Thyroid gland (tissue), 4 donors: ENCODE results near the gene PTPRN2.

Source experiments
- CTCF ChIP-seq, 6 experiments: fragments of 200-600 bp in 3 of 6; fragments of 450-650 bp in 3 of 6; sonication (generic) in 3 of 6; IDR thresholded peaks; one replicate each; pipeline ENCODE4 v1.5.1; 2016 to 2019; ENCODE audit warnings: antibody characterized with exemption in 6 of 6, mild to moderate bottlenecking in 2 of 6, inconsistent platforms in 1 of 6, moderate library complexity in 1 of 6
- POLR2A ChIP-seq, 2 donors: fragments of 450-650 bp; IDR thresholded peaks; one replicate each; pipeline ENCODE4 v1.6.1; 2017; ENCODE audit warnings: antibody characterized with exemption in 2 of 2, mild to moderate bottlenecking in 2 of 2, moderate library complexity in 1 of 2

- TF ChIP-seq CTCF (IDR thresholded peaks at IDR 0.05), result no peak
- no peak for TF ChIP-seq POLR2A (IDR thresholded peaks at IDR 0.05)
These were observed 1091.0 kb downstream of the PTPRN2 start for GRCh38 chr7:157496416-157497275.
